H9 (cell line): ENCODE data around the gene ANKRD53. TPM values are rescaled to one million over a fixed set of nuclear protein-coding genes. Genes with fewer than 3 reads are reported as not detected.

Experiments used
- DNase-seq: peaks from one replicate; pipeline ENCODE4 v3.0.0-alpha.2; 2017
- H2AFZ ChIP-seq: one replicate; pipeline ENCODE4 v1.6.1; 2013; ENCODE audit warnings: mild to moderate bottlenecking, low read length, control low read depth, moderate library complexity
- H2AK5ac ChIP-seq: 2 replicates; pipeline ENCODE4 v1.6.1; 2013; ENCODE audit warnings: low read length, control low read depth, mixed read lengths; ENCODE audit not compliant: insufficient read length
- H2BK120ac ChIP-seq: one replicate; pipeline ENCODE4 v1.6.1; 2013; ENCODE audit warnings: low read depth, mild to moderate bottlenecking, low read length, control low read depth, inconsistent platforms; ENCODE audit not compliant: poor library complexity, severe bottlenecking
- H2BK12ac ChIP-seq: 2 replicates; pipeline ENCODE4 v1.6.1; 2013; ENCODE audit warnings: low read length, control low read depth, mixed read lengths, low read depth; ENCODE audit not compliant: insufficient read length
- H2BK15ac ChIP-seq: 2 replicates; pipeline ENCODE4 v1.6.1; 2013; ENCODE audit warnings: low read depth, low read length, control low read depth
- H2BK20ac ChIP-seq: one replicate; pipeline ENCODE4 v1.6.1; 2013; ENCODE audit warnings: low read depth, mild to moderate bottlenecking, low read length, control low read depth, inconsistent platforms; ENCODE audit not compliant: poor library complexity, severe bottlenecking
- H2BK5ac ChIP-seq: 2 replicates; pipeline ENCODE4 v1.6.1; 2013; ENCODE audit warnings: low read length, control low read depth, mixed read lengths; ENCODE audit not compliant: insufficient read length
- H3K14ac ChIP-seq: 2 replicates; pipeline ENCODE4 v1.6.1; 2013; ENCODE audit warnings: low read length, control low read depth; ENCODE audit not compliant: insufficient read depth
- H3K18ac ChIP-seq: 2 replicates; pipeline ENCODE4 v1.6.1; 2013; ENCODE audit warnings: low read depth, mild to moderate bottlenecking, mixed read lengths, low read length, control low read depth; ENCODE audit not compliant: insufficient read length
- H3K23ac ChIP-seq: 2 replicates; pipeline ENCODE4 v1.6.1; 2013; ENCODE audit warnings: low read length, control low read depth, mixed read lengths, low read depth; ENCODE audit not compliant: insufficient read length
- H3K23me2 ChIP-seq: 2 replicates; pipeline ENCODE4 v1.6.1; 2013; ENCODE audit warnings: low read depth, mild to moderate bottlenecking, mixed read lengths, low read length, control low read depth; ENCODE audit not compliant: insufficient read length, poor library complexity, severe bottlenecking
- H3K27ac ChIP-seq: 2 replicates; pipeline ENCODE4 v1.5.1; 2013; ENCODE audit warnings: low read length, control low read depth, mixed read lengths, low read depth; ENCODE audit not compliant: insufficient read length
- H3K27me3 ChIP-seq: 2 replicates; pipeline ENCODE4 v1.6.1; 2013; ENCODE audit warnings: low read length, control low read depth, inconsistent platforms; ENCODE audit not compliant: insufficient read depth
- H3K4ac ChIP-seq: 2 replicates; pipeline ENCODE4 v1.6.1; 2013; ENCODE audit warnings: low read depth, mild to moderate bottlenecking, control low read depth, inconsistent platforms, low read length, moderate library complexity
- H3K4me1 ChIP-seq: 2 replicates; pipeline ENCODE4 v1.6.1; 2013; ENCODE audit warnings: low read length, control low read depth, inconsistent platforms; ENCODE audit not compliant: insufficient read depth
- H3K4me2 ChIP-seq: 2 replicates; pipeline ENCODE4 v1.6.1; 2013; ENCODE audit warnings: low read length, control low read depth, mixed read lengths; ENCODE audit not compliant: insufficient read length, insufficient read depth
- H3K56ac ChIP-seq: 2 replicates; pipeline ENCODE4 v1.6.1; 2013; ENCODE audit warnings: low read depth, mild to moderate bottlenecking, mixed read lengths, low read length, control low read depth; ENCODE audit not compliant: insufficient read length
- H3K79me1 ChIP-seq: 2 replicates; pipeline ENCODE4 v1.6.1; 2013; ENCODE audit warnings: low read depth, mild to moderate bottlenecking, moderate library complexity, low read length, control low read depth, inconsistent platforms; ENCODE audit not compliant: insufficient read depth, poor library complexity, severe bottlenecking
- H3K79me2 ChIP-seq: 2 replicates; pipeline ENCODE4 v1.6.1; 2013; ENCODE audit warnings: low read length, control low read depth, inconsistent platforms; ENCODE audit not compliant: insufficient read depth
- H3K9ac ChIP-seq: 2 replicates; pipeline ENCODE4 v1.6.1; 2013; ENCODE audit warnings: low read length, control low read depth, mixed read lengths; ENCODE audit not compliant: insufficient read length; ENCODE audit errors: extremely low read depth
- H3K9me3 ChIP-seq: one replicate; pipeline ENCODE4 v1.6.1; 2013; ENCODE audit warnings: low read depth, low read length, inconsistent platforms; ENCODE audit not compliant: control insufficient read depth
- H3T11ph ChIP-seq: one replicate; pipeline ENCODE4 v1.6.1; 2013; ENCODE audit warnings: mild to moderate bottlenecking, low read length, control low read depth, inconsistent platforms
- H4K20me1 ChIP-seq: one replicate; pipeline ENCODE4 v1.6.1; 2013; ENCODE audit not compliant: control insufficient read depth, insufficient read length, insufficient read depth
- H4K5ac ChIP-seq: 2 replicates; pipeline ENCODE4 v1.6.1; 2013; ENCODE audit warnings: low read depth, mild to moderate bottlenecking, mixed read lengths, low read length, control low read depth; ENCODE audit not compliant: insufficient read length
- H4K8ac ChIP-seq: replicated peaks from 2 replicates; pipeline ENCODE4 v1.6.1; 2013; ENCODE audit warnings: low read length, control low read depth, mixed read lengths, low read depth; ENCODE audit not compliant: insufficient read length
- H4K91ac ChIP-seq: 2 replicates; pipeline ENCODE4 v1.6.1; 2013; ENCODE audit warnings: low read depth, mild to moderate bottlenecking, moderate library complexity, mixed read lengths, low read length, control low read depth; ENCODE audit not compliant: insufficient read length
- H3K27ac Mint-ChIP-seq, 3 experiments: 2 replicates in 2 of 3; 3 replicates in 1 of 3; pipeline ENCODE4 v1.8.0; 2020 to 2021; ENCODE audit warnings: mixed read lengths in 3 of 3, mild to moderate bottlenecking in 1 of 3, moderate library complexity in 1 of 3
- H3K27me3 Mint-ChIP-seq: 2 replicates; pipeline ENCODE4 v1.8.0; 2021; ENCODE audit warnings: low read depth, mild to moderate bottlenecking, moderate library complexity, mixed read lengths
- H3K36me3 Mint-ChIP-seq, 3 experiments: 2 replicates in 2 of 3; 3 replicates in 1 of 3; pipeline ENCODE4 v1.8.0; 2020 to 2021; ENCODE audit warnings: low read depth in 3 of 3, mixed read lengths in 3 of 3; ENCODE audit not compliant: insufficient read depth in 1 of 3
- H3K4me1 Mint-ChIP-seq, 2 experiments: 2 replicates each; pipeline ENCODE4 v1.8.0; 2020; ENCODE audit warnings: mixed read lengths in 2 of 2
- H3K4me3 Mint-ChIP-seq, 2 experiments: 2 replicates in 1 of 2; 3 replicates in 1 of 2; pipeline ENCODE4 v1.8.0; 2020 to 2021; ENCODE audit warnings: mild to moderate bottlenecking in 2 of 2, mixed read lengths in 2 of 2, moderate library complexity in 1 of 2
- H3K9me3 Mint-ChIP-seq, 2 experiments: 2 replicates in 1 of 2; 3 replicates in 1 of 2; pipeline ENCODE4 v1.8.0; 2020; ENCODE audit warnings: mild to moderate bottlenecking in 2 of 2, mixed read lengths in 2 of 2, moderate library complexity in 1 of 2
- WGBS: extraction: QIAGEN DNeasy Blood & Tissue Kit; methylation state at CpG from one replicate; pipeline ENCODE4 v1.1.7; 2013; ENCODE audit warnings: missing lambda C conversion rate, low lambda C conversion rate, mixed read lengths; ENCODE audit not compliant: insufficient read length; ENCODE audit errors: extremely low coverage; 5-methylcytosine and 5-hydroxymethylcytosine counted together
- total RNA-seq: library from RNA; stranded (reverse); gene quantifications from 2 replicates; pipeline ENCODE4 v1.2.1, GENCODE V29; 2021
- TF ChIP-seq, protein P1 (sequence below): fragments of 200-600 bp; sonication (generic); conservative IDR thresholded peaks from 3 replicates; pipeline ENCODE4 v1.8.0; 2021; ENCODE audit warnings: antibody characterized with exemption, mild to moderate bottlenecking

The ANKRD53 gene
- total RNA-seq, 1 experiment from 2014 or later: 0.28 TPM

DNA sequence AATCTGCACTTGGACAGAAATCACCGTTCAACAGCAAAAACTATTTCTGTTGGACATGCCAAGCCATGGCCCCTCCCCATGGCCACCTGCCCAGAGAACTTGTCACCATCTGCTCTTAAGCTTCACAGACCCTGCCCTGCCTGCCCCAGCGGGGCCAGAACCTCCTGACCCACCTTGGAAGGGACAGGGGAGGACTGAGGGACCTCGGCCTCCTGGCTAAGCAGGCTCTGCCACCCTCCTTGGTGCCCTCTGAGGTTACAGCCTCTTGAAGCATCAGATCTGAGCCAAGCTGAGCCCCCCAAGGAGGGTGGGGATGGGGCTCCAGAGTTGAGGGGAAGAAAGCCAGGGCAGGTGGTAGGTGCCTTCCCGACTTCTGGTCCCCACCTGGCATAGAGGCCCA is 9.7 kb downstream of the ANKRD53 start:
- no CpG with 5 or more reads among the region's 4 CpGs for WGBS
- peak; percentile 12 for DNase-seq
- Histone ChIP-seq H3K18ac (no peak overlapping the region), H4K20me1 (no peaks in the 10 kb centered on the region), H4K8ac (no peak overlapping the region), H3K79me1 (no peaks in the 10 kb centered on the region), H4K5ac (no peak overlapping the region), H3K27ac (no peak overlapping the region), H2BK5ac (no peak overlapping the region), H3K4ac (no peak overlapping the region), H3K79me2 (0 out of 2 replicates have a peak, but pooled peaks cover 3% of the 10 kb centered on the region), H3K4me2 (no peak overlapping the region), H3K27me3 (no peaks in the 10 kb centered on the region), H2BK15ac (no peak overlapping the region), H3K23me2 (no peaks in the 10 kb centered on the region), H2AFZ (no peak overlapping the region), H3K14ac (no peak overlapping the region), H3K56ac (no peak overlapping the region), H3K9me3 (no peaks in the 10 kb centered on the region), H2AK5ac (no peak overlapping the region), H3K9ac (no peak overlapping the region), H3T11ph (no peak overlapping the region), H3K23ac (no peak overlapping the region), H2BK120ac (no peak overlapping the region), H3K4me1 (no peaks in the 10 kb centered on the region), H2BK12ac (no peak overlapping the region), H4K91ac (no peak overlapping the region), H2BK20ac (no peak overlapping the region)
- peaks cover 7 to 8% of the 10 kb centered on the region in 2 experiments for H3K4me1 Mint-ChIP-seq
- TF ChIP-seq, protein P1, sequence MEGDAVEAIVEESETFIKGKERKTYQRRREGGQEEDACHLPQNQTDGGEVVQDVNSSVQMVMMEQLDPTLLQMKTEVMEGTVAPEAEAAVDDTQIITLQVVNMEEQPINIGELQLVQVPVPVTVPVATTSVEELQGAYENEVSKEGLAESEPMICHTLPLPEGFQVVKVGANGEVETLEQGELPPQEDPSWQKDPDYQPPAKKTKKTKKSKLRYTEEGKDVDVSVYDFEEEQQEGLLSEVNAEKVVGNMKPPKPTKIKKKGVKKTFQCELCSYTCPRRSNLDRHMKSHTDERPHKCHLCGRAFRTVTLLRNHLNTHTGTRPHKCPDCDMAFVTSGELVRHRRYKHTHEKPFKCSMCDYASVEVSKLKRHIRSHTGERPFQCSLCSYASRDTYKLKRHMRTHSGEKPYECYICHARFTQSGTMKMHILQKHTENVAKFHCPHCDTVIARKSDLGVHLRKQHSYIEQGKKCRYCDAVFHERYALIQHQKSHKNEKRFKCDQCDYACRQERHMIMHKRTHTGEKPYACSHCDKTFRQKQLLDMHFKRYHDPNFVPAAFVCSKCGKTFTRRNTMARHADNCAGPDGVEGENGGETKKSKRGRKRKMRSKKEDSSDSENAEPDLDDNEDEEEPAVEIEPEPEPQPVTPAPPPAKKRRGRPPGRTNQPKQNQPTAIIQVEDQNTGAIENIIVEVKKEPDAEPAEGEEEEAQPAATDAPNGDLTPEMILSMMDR: no peak
- no peaks in the 10 kb centered on the region for H3K9me3 Mint-ChIP-seq
- H3K27ac Mint-ChIP-seq: no peak overlapping the region
- peaks cover 6% of the 10 kb centered on the region; the same call in 1 of the 2 replicates for H3K27me3 Mint-ChIP-seq
- H3K36me3 Mint-ChIP-seq: peaks cover 1 to 38% (median 30%) of the 10 kb centered on the region in 3 experiments; a peak in 4 of 7 replicates
- no peak overlapping the region for H3K4me3 Mint-ChIP-seq
